HEK293 (cell line): ENCODE data around the gene OR2V1.
"Not testable (repeated sequence)": the region's sequence is repeated elsewhere in the genome, so short reads cannot be mapped to it uniquely, and the experiment has no call there.

Source experiments
- CTCF ChIP-seq: fragments of 450-650 bp; formaldehyde crosslinking; IDR thresholded peaks from 2 replicates; pipeline ENCODE4 v1.5.1; 2016; ENCODE audit warnings: missing biosample characterization, missing genetic modification characterization
- HOXC10 ChIP-seq: sonication (generic); formaldehyde crosslinking; IDR thresholded peaks from 2 replicates; pipeline ENCODE4 v1.8.1; 2023; ENCODE audit warnings: mild to moderate bottlenecking, missing genetic modification reagents
- KLF10 ChIP-seq: fragments of 450-650 bp; IDR thresholded peaks from 2 replicates; pipeline ENCODE4 v1.5.1; 2018; ENCODE audit warnings: missing biosample characterization, mild to moderate bottlenecking, missing genetic modification characterization
- PBX3 ChIP-seq: sonication (generic); formaldehyde crosslinking; IDR thresholded peaks from 2 replicates; pipeline ENCODE4 v1.8.1; 2022; ENCODE audit warnings: mild to moderate bottlenecking, moderate library complexity, missing genetic modification reagents
- REPIN1 ChIP-seq: fragments of 450-650 bp; formaldehyde crosslinking; IDR thresholded peaks from 2 replicates; pipeline ENCODE4 v1.5.1; 2017; ENCODE audit warnings: missing biosample characterization, missing genetic modification characterization, low read depth
- REST ChIP-seq: fragments of 450-650 bp; formaldehyde crosslinking; IDR thresholded peaks from 2 replicates; pipeline ENCODE4 v1.5.1; 2016; ENCODE audit warnings: missing biosample characterization, missing genetic modification characterization
- SETDB1 ChIP-seq: IDR thresholded peaks from one replicate; pipeline ENCODE4 v1.6.1; 2017; ENCODE audit warnings: mild to moderate bottlenecking, low read length, moderate library complexity, mixed read lengths; ENCODE audit not compliant: insufficient read length
- YY1 ChIP-seq: fragments of 450-650 bp; formaldehyde crosslinking; IDR thresholded peaks from 2 replicates; pipeline ENCODE4 v1.5.1; 2018; ENCODE audit warnings: missing biosample characterization, missing genetic modification characterization
- ZNF37A ChIP-seq: fragments of 450-650 bp; IDR thresholded peaks from 2 replicates; pipeline ENCODE4 v1.5.1; 2018; ENCODE audit warnings: missing biosample characterization, missing genetic modification characterization
- ZNF701 ChIP-seq: fragments of 450-650 bp; formaldehyde crosslinking; IDR thresholded peaks from 2 replicates; pipeline ENCODE4 v1.5.1; 2016; ENCODE audit warnings: missing biosample characterization, missing genetic modification characterization
- ZSCAN5A ChIP-seq: fragments of 450-650 bp; formaldehyde crosslinking; IDR thresholded peaks from 2 replicates; pipeline ENCODE4 v1.5.1; 2016; ENCODE audit warnings: missing biosample characterization, missing genetic modification characterization

- TF ChIP-seq KLF10 (tag by site-specific recombination); CTCF; YY1 (tag by site-specific recombination); HOXC10 (CRISPR knock-in tag); REST (tag by site-specific recombination); ZSCAN5A (tag by site-specific recombination); SETDB1; PBX3 (CRISPR knock-in tag); ZNF37A (tag by site-specific recombination); REPIN1; ZNF701 (tag by site-specific recombination): not testable (repeated sequence)
These were observed 34.1 kb downstream of the OR2V1 start for GRCh38 chr5:181096721-181097382.
